ENCODE data around the gene DAPK1. TPM values are rescaled to one million over a fixed set of nuclear protein-coding genes. Genes with fewer than 3 reads are reported as not detected.

The DAPK1 gene
- total RNA-seq, 1 experiment from 2014 or later = 133 TPM

DNA sequence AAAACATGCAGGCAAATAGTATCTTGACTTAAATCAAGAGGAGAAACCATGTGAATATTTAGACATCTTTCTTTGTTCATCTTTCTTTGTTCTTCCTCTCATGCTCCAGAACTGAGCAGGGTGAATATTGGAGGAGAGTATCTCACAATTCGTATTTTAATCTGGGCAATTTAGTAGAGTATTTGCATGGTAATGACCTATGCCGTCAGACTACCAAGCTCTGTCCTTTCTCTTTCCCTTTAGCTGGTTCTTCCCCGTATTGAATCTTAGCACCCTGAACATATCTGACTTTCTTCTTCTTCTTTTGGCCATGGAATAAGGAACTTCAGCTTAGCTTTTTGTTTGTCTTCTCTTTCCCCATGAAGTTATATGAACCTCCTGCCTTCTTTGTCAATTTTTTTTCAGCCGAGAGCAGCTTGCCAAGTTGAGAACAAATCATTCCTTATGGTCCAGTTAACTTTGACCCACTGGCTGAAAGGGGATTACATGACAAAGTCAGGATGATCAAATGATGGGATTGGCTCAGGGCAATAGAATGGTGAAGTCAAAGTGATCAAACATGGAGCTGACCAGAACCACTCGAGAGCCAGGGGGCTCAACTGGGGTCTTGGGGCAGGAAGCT lies 95.8 kb downstream of the DAPK1 start:
- no peaks in the 10 kb centered on the region for H3K9me3 Mint-ChIP-seq (ENCODE audit: low read depth, unreplicated experiment)
- H3K27me3 Mint-ChIP-seq (ENCODE audit: unreplicated experiment) = no peaks in the 10 kb centered on the region
- peaks cover 56% of the 10 kb centered on the region for H3K4me1 Mint-ChIP-seq (ENCODE audit: low read depth, unreplicated experiment)
- TF ChIP-seq, protein P1, sequence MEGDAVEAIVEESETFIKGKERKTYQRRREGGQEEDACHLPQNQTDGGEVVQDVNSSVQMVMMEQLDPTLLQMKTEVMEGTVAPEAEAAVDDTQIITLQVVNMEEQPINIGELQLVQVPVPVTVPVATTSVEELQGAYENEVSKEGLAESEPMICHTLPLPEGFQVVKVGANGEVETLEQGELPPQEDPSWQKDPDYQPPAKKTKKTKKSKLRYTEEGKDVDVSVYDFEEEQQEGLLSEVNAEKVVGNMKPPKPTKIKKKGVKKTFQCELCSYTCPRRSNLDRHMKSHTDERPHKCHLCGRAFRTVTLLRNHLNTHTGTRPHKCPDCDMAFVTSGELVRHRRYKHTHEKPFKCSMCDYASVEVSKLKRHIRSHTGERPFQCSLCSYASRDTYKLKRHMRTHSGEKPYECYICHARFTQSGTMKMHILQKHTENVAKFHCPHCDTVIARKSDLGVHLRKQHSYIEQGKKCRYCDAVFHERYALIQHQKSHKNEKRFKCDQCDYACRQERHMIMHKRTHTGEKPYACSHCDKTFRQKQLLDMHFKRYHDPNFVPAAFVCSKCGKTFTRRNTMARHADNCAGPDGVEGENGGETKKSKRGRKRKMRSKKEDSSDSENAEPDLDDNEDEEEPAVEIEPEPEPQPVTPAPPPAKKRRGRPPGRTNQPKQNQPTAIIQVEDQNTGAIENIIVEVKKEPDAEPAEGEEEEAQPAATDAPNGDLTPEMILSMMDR (IDR thresholded peaks at IDR 0.05; ENCODE audit: unreplicated experiment) = no peak
- H3K36me3 Mint-ChIP-seq (ENCODE audit: insufficient read depth, unreplicated experiment) = peaks cover 13% of the 10 kb centered on the region
- intact Hi-C loops (cut with micrococcal nuclease; ENCODE audit: unreplicated experiment) = no loop called here
- CTCF ChIA-PET = no interaction called here
- no TSS peak for BruUV-seq (replicated peaks)
- peak overlapping the region; percentile 10 for H3K27ac Mint-ChIP-seq (ENCODE audit: unreplicated experiment)
- no peak for DNase-seq
- no peak overlapping the region for H3K4me3 Mint-ChIP-seq (ENCODE audit: low read depth, unreplicated experiment)

DNA sequence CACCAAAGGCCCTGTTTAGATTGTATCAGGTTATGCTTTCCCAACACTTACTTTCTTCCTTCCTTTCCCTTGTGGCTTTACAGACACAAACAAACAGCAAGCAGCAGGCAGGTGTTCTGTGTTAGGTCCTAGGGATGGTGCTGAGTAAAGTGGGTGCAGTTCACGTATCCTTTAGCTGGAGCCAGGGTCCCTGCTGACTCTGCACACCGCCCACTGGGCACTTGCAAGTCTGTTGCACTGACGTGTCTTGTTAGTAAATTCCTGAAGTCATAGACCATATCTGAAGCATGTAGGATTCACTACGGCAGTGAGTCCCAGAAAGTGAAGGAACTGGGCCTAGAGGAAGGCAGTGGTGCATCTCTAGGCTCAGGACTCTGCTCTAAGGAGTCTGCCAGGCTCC lies 96.5 kb downstream of the DAPK1 start:
- CTCF ChIA-PET = no interaction called here

DNA sequence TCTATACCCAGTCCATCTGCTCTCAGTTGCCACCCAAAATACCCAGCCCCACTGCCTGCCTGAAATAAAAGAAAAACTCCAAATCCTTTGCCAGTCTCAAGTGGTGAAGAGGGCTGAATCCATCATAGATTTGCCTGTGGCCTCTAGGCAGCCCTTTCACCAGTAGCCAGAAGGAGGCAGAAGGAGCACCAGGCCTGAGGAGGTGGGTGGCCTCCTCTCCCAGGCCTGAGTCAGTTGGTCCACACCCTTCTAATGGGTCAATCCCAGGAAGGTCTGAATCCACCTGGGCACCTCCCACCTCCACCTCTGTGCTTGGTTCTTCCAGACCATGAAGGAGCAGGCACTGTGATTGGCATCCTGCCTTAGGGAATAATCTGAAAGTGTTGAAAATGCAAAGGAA lies 97.0 kb downstream of the DAPK1 start:
- TF ChIP-seq, protein P1 (IDR thresholded peaks at IDR 0.05; ENCODE audit: unreplicated experiment) = no peak
- CTCF ChIA-PET = no interaction called here
- no peak for DNase-seq
- intact Hi-C loops (cut with micrococcal nuclease; ENCODE audit: unreplicated experiment) = loop anchor here (5.0 kb wide), 1 partner anchor 68 kb away; no protein-coding TSS in a partner anchor
- Mint-ChIP-seq H3K4me1 (ENCODE audit: low read depth, unreplicated experiment) (peaks cover 63% of the 10 kb centered on the region), H3K27me3 (ENCODE audit: unreplicated experiment) (no peaks in the 10 kb centered on the region), H3K27ac (ENCODE audit: unreplicated experiment) (peak overlapping the region; percentile 27), H3K4me3 (ENCODE audit: low read depth, unreplicated experiment) (no peak overlapping the region), H3K9me3 (ENCODE audit: low read depth, unreplicated experiment) (no peaks in the 10 kb centered on the region), H3K36me3 (ENCODE audit: insufficient read depth, unreplicated experiment) (peaks cover 20% of the 10 kb centered on the region)
- BruUV-seq (replicated peaks) = no TSS peak

More for the DNA sequence above, 96.5 kb downstream of the DAPK1 start:
- no peaks in the 10 kb centered on the region for H3K27me3 Mint-ChIP-seq (ENCODE audit: unreplicated experiment)
- peaks cover 63% of the 10 kb centered on the region for H3K4me1 Mint-ChIP-seq (ENCODE audit: low read depth, unreplicated experiment)
- no peak overlapping the region for H3K27ac Mint-ChIP-seq (ENCODE audit: unreplicated experiment)
- no peak for DNase-seq
- no TSS peak for BruUV-seq (replicated peaks)
- TF ChIP-seq, protein P1 (IDR thresholded peaks at IDR 0.05; ENCODE audit: unreplicated experiment) = no peak
- H3K9me3 Mint-ChIP-seq (ENCODE audit: low read depth, unreplicated experiment) = no peaks in the 10 kb centered on the region
- peaks cover 20% of the 10 kb centered on the region for H3K36me3 Mint-ChIP-seq (ENCODE audit: insufficient read depth, unreplicated experiment)
- intact Hi-C loops (cut with micrococcal nuclease; ENCODE audit: unreplicated experiment) = no loop called here
- H3K4me3 Mint-ChIP-seq (ENCODE audit: low read depth, unreplicated experiment) = no peak overlapping the region

DNA sequence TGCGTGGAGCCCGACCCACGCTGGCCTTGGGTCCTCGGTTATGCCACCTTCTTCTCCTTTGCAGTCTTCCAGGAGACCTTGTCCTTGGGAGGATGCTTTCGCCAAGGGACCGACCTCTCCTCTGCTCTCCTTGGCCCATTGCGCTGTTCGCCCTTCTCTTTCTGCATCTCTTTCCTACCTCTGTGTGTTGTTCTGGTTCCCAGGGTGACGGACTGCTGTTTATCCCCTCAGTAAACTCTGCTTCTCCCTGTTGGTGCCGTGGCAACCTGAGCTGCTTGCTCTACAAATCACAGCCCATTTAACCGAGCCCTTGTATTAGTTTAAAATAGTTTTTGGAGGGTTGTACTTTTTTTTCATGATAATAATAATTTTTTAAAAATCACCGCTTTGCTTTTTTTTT lies 97.9 kb downstream of the DAPK1 start:
- no peak overlapping the region for H3K4me3 Mint-ChIP-seq (ENCODE audit: low read depth, unreplicated experiment)
- intact Hi-C loops (cut with micrococcal nuclease; ENCODE audit: unreplicated experiment) = loop anchor here (5.0 kb wide), 1 partner anchor 67 kb away; no protein-coding TSS in a partner anchor
- DNase-seq = no peak
- no peaks in the 10 kb centered on the region for H3K9me3 Mint-ChIP-seq (ENCODE audit: low read depth, unreplicated experiment)
- H3K27me3 Mint-ChIP-seq (ENCODE audit: unreplicated experiment) = no peaks in the 10 kb centered on the region
- BruUV-seq (replicated peaks) = no TSS peak
- peak overlapping the region; percentile 17 for H3K27ac Mint-ChIP-seq (ENCODE audit: unreplicated experiment)
- CTCF ChIA-PET = no interaction called here
- TF ChIP-seq, protein P1 (IDR thresholded peaks at IDR 0.05; ENCODE audit: unreplicated experiment) = no peak
- H3K4me1 Mint-ChIP-seq (ENCODE audit: low read depth, unreplicated experiment) = peaks cover 70% of the 10 kb centered on the region
- peaks cover 20% of the 10 kb centered on the region for H3K36me3 Mint-ChIP-seq (ENCODE audit: insufficient read depth, unreplicated experiment)

All from Calu3 (cell line).